Effector memory CD4-positive, alpha-beta T cell (primary cell): ENCODE data around the gene CTSG.
"Not testable (repeated sequence)": the region's sequence is repeated elsewhere in the genome, so short reads cannot be mapped to it uniquely, and the experiment has no call there.

Experiments
- DNase-seq, 3 donors: peaks; one replicate each; pipeline ENCODE4 v3.0.0-alpha.2; 2020
- H3K27ac ChIP-seq: 2 replicates; pipeline ENCODE4 v1.7.0; 2013; ENCODE audit warnings: mild to moderate bottlenecking, low read length, moderate library complexity; ENCODE audit not compliant: insufficient read depth, poor library complexity, severe bottlenecking
- H3K27me3 ChIP-seq: replicated peaks from 2 replicates; pipeline ENCODE4 v1.7.0; 2013; ENCODE audit warnings: mild to moderate bottlenecking, low read length; ENCODE audit not compliant: insufficient read depth, control insufficient read depth, poor library complexity, severe bottlenecking
- H3K36me3 ChIP-seq: 2 replicates; pipeline ENCODE4 v1.7.0; 2013; ENCODE audit warnings: mild to moderate bottlenecking, low read length, moderate library complexity; ENCODE audit not compliant: control insufficient read depth, insufficient read depth
- H3K4me1 ChIP-seq: 2 replicates; pipeline ENCODE4 v1.7.0; 2013; ENCODE audit warnings: low read length, mild to moderate bottlenecking; ENCODE audit not compliant: control insufficient read depth, insufficient read depth, poor library complexity, severe bottlenecking
- H3K4me3 ChIP-seq: 2 replicates; pipeline ENCODE4 v1.7.0; 2013; ENCODE audit warnings: low read length, low read depth, mild to moderate bottlenecking; ENCODE audit not compliant: insufficient read depth, poor library complexity, severe bottlenecking
- H3K9me3 ChIP-seq: 2 replicates; pipeline ENCODE4 v1.7.0; 2013; ENCODE audit warnings: mild to moderate bottlenecking, low read length, moderate library complexity; ENCODE audit not compliant: control insufficient read depth

Gene CTSG

DNA sequence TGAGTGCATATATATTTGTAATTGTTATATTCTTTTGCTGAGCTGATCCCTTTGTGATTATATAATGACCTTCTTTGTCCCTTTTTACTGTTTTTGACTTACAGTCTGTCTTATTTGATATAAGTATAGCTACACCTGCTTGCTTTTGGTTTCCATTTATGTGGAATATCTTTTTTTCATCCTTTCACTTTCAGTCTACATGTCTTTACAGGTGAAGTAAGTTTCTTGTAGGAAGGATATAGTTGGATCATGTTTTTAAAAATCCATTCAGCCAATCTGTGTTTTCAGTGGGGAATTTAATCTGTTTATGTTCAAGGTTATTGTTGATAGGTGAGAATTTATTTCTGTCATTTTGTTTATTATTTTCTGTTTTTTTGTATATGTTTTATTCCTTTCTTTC, 21.4 kb upstream of the CTSG start:
- Histone ChIP-seq H3K9me3 (no peaks in the 10 kb centered on the region), H3K4me1 (no peaks in the 10 kb centered on the region), H3K27me3 (no peaks in the 10 kb centered on the region), H3K4me3 (no peak overlapping the region), H3K27ac (no peak overlapping the region), H3K36me3 (no peaks in the 10 kb centered on the region)
- DNase-seq: no peak

DNA sequence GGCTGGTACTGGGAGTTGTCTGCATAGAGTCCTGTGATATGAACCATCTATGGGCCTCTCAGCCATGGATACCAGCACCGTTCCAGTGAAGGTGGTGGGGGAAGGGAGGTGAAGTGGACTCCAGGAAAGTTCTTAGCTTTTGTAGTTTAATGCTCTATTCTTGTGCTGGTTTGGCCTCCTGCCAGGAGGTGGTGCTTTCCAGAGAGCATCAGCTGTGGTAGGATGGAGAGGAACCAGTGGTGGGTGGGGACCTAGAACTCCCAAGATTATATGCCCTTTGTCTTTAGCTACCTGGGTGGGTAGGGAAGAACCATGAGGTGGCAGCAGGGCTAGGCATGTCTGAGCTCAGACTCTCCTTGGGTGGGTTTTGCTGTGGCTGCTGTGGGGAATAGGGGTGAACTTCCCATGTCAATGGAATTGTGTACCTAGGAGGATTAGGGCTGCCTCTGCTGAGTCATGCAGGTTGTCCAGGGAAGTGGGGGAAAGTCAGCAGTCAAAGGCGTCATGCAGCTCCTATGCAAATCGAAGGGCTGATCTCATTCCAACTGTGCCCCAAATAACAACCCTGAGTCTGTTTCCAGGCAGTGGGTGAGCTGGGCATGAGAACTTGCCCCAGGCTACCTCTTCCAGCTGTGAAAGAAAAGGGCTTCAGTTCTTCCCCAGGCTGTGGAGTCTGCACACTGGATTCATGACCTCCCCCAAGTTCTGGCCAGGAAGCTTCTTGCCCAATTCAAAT, 19.2 kb upstream of the CTSG start:
- Histone ChIP-seq H3K36me3 (no peaks in the 10 kb centered on the region), H3K4me3 (no peak overlapping the region), H3K27ac (no peak overlapping the region), H3K9me3 (no peaks in the 10 kb centered on the region), H3K4me1 (no peaks in the 10 kb centered on the region), H3K27me3 (no peaks in the 10 kb centered on the region)
- DNase-seq: no peak

DNA sequence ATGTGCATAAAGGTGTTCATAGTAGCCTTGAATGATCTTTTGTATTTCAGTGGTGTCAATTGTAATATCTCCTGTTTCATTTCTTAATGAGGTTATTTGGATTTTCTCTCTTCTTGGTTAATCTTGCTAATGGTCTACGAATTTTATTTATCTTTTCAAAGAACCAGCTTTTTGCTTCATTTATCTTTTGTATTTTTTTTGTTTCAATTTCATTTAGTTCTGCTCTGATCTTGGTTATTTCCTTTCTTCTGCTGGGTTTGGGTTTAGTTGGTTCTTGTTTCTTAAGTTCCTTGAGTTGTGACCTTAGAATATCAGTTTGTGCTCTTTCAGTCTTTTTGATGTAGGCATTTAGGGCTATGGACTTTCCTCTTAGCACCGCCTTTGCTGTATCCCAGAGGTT, 15.0 kb upstream of the CTSG start:
- not testable (repeated sequence) for DNase-seq, H3K36me3 ChIP-seq, H3K27me3 ChIP-seq, H3K4me3 ChIP-seq, H3K27ac ChIP-seq, H3K4me1 ChIP-seq, H3K9me3 ChIP-seq

DNA sequence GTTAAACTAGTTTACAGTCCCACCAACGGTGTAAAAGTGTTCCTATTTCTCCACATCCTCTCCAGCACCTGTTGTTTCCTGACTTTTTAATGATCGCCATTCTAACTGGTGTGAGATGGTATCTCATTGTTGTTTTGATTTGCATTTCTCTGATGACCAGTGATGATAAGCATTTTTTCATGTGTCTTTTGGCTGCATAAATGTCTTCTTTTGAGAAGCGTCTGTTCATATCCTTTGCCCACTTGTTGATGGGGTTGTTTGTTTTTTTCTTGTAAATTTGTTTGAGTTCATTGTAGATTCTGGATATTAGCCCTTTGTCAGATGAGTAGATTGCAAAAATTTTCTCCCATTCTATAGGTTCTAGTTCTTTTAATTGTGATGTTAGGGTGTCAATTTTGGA, 8.4 kb upstream of the CTSG start:
- H3K9me3 ChIP-seq, H3K4me1 ChIP-seq, H3K27ac ChIP-seq, H3K36me3 ChIP-seq, H3K27me3 ChIP-seq, DNase-seq, H3K4me3 ChIP-seq: not testable (repeated sequence)

DNA sequence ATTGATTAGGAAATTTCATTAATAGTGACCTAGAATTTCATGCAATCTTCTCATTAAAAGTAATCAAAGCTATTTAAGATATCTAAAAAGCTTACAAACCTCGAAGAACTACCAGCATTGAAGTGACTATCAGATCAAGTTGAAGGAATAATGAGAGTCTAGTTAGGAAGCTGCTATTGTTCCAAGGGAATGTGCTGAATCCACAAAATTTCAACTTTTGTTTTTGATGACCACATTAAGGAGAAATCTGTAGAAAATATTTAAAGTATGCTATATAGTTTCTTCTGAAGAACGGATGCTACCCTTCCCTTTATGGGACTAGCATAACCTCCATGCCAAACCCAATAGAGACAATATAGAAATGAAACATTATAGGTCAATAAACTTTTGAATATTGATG, 2.5 kb upstream of the CTSG start:
- no peaks in the 10 kb centered on the region for H3K36me3 ChIP-seq
- H3K9me3 ChIP-seq: no peaks in the 10 kb centered on the region
- H3K27ac ChIP-seq: no peak overlapping the region
- no peak for DNase-seq
- no peak overlapping the region for H3K4me3 ChIP-seq
- H3K27me3 ChIP-seq: no peaks in the 10 kb centered on the region
- H3K4me1 ChIP-seq: no peaks in the 10 kb centered on the region

DNA sequence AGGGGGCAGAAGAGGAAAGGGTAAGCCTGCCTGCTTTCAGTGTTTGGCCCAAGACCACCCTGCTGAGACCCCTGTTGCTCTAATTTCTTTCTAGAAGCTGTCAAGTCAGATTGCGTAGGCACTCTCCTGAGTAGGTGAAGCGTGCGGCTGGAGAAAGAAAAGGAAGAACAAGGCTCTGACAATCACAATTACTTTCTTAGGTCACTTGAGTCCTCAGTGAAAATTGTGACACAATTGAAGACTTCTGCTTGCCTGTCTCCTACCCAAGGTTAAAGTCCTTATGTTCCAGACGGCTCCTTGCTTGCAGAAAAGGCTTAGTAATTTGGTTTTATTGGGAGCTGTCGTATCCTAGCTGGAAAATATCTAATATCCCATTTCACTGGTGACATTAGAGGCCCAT, 721 bp upstream of the CTSG start:
- DNase-seq: no peak
- no peaks in the 10 kb centered on the region for H3K27me3 ChIP-seq
- no peaks in the 10 kb centered on the region for H3K36me3 ChIP-seq
- H3K9me3 ChIP-seq: no peaks in the 10 kb centered on the region
- no peak overlapping the region for H3K4me3 ChIP-seq
- no peaks in the 10 kb centered on the region for H3K4me1 ChIP-seq
- no peak overlapping the region for H3K27ac ChIP-seq

DNA sequence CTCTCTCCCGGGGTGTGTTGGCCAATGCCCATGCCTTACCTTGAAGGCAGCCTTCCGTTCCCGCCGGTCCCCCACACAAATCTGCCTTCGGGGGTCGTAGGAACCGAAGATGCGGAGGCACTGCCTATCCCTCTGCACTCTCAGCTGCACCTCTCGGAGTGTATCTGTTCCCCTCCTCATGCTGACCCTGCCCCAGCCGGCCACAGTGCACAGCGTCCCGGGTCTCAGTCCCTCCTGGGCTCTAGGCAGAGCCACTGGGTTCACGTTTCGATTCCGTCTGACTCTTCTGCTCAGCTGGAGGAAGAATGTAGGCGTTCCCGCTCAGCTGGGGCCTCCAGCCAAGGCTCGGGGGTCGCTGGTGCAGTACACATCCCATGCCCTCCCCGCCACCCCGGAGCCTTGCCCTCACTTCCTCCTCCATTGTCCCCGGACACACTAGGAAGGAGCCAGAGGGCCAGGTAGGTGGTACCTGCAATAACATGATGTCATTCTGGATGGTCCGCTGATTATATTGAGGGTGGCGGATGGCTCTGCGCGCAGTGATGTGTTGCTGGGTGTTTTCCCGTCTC, 1.8 kb downstream of the CTSG start:
- no peak for DNase-seq
- H3K36me3 ChIP-seq: no peaks in the 10 kb centered on the region
- no peaks in the 10 kb centered on the region for H3K27me3 ChIP-seq
- H3K9me3 ChIP-seq: no peaks in the 10 kb centered on the region
- H3K4me1 ChIP-seq: no peaks in the 10 kb centered on the region
- H3K4me3 ChIP-seq: no peak overlapping the region
- no peak overlapping the region for H3K27ac ChIP-seq

DNA sequence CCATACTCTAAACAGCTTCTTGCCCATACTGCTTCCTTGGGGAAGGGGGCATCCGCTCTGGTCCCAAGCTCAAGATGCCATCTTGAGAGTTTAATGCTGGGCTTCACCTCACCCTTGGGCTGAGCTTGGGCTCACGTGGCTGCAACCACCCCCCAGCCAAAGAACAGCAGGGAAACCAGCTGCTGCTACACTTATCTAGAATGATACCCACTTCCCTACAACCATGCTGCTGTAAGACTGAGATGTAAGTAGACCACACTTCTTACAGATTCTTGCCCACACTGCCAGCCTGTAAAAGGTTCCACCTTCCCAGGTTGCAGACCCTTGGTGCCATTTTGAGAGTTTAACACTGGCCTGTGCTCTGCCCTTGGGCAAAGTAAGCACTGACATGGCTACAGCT, 9.7 kb downstream of the CTSG start:
- no peaks in the 10 kb centered on the region for H3K4me1 ChIP-seq
- no peak for DNase-seq
- H3K9me3 ChIP-seq: peaks cover 4% of the 10 kb centered on the region

DNA sequence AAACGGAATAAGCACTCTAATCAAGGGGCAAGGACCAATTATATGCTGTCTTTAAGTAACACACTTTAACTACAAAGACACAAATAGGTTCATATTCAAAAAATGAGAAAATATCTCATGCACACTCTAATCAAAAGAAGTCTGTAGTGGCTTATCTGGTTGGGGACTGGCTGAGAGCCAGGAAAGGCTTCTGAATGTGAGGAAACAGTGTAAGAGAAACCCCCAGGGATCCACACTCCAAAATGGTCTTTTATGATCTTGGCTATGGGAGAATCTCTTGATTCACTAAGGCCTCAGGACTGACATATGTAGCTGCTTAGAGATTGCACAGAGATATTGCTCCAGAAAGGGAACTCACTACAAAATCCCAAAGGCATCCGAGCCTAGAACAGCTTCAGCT, 10.3 kb downstream of the CTSG start:
- no peak overlapping the region for H3K4me3 ChIP-seq
- DNase-seq: no peak
- H3K36me3 ChIP-seq: no peaks in the 10 kb centered on the region
- H3K27ac ChIP-seq: no peak overlapping the region
- no peaks in the 10 kb centered on the region for H3K27me3 ChIP-seq
- peaks cover 4% of the 10 kb centered on the region for H3K9me3 ChIP-seq
- H3K4me1 ChIP-seq: no peaks in the 10 kb centered on the region

More for the DNA sequence above, 9.7 kb downstream of the CTSG start:
- Histone ChIP-seq H3K36me3 (no peaks in the 10 kb centered on the region), H3K27me3 (no peaks in the 10 kb centered on the region), H3K27ac (no peak overlapping the region), H3K4me3 (no peak overlapping the region)

DNA sequence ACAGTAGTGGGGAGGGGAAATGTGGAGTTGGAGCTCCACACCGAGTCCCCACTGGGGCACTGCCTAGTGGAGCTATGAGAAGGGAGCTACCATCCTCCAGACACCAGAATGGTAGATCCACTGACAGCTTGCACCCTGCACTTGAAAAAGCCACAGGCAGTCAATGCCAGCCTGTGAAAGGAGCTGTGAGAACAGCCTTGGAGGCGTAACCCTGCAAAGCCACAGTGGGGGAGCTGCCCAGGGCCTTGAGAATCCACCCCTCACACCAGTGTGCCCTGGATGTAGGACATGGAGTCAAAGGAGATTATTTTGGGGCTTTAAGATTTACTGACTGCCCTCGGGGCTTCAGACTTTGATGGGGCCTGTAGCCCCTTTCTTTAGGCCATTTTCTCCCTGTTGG, 12.5 kb downstream of the CTSG start:
- H3K9me3 ChIP-seq: peaks cover 4% of the 10 kb centered on the region
- H3K27me3 ChIP-seq: no peaks in the 10 kb centered on the region
- no peak for DNase-seq
- H3K4me1 ChIP-seq: no peaks in the 10 kb centered on the region
- H3K36me3 ChIP-seq: no peaks in the 10 kb centered on the region
- H3K4me3 ChIP-seq: no peak overlapping the region
- no peak overlapping the region for H3K27ac ChIP-seq
